Measurements from ENCODE around the gene LSAMP.

The LSAMP gene

DNA sequence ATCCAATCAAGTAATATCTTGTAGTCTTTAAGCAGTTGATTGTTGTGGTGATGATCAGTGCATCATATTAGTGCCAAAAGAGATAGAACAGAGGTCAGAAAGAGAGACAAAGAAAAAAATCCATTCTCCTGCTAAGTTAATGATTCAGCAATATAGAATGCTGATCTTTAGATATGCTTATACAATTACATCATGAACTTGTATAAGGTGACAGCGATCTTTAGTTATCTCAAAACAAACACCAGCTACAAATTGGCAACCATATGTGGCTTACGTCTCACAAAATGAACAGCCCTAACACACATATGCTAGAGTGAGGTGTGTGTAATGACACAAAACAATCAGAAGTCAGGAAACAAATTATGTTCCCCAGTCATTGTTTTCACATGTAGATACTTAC, 12.5 kb downstream of the LSAMP start:
- DNase-seq (ENCODE audit: low read depth in 1 of 2, low spot score in 1 of 2), result no peak

DNA sequence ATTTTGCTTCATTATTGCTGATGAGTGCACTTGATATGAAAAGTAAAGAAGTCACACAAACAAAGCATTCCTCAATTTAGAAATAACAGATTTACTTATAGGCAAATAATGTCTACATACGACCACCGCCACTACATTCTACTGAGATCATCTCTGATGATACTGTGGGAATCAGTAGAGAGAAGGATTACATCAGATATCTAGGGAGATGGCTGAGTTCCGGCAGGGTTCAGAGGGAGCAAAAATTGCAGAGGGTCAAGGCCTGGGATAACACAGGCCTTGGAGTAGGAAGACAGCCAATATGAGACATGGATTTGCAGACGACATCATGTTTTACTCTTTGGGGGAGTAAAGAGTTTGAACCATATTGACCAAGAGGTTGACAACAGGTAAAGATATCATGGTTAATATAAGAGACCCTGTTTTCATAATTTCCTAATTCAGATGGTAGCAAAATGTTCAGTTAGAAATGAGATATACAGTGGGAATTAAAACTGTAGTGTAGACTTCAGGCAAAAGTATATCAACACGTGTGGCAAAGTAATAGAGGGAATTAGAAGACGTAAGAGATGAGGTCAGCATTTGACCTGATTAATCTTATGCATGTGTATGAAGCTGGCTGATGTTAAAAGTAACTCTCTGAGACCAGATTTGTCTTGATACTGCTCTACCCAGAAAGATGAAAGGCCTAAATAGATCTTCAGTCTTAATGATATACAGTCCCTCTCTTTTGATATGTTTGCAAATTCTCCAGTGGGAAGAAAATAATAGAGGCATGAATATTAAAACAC, 15.6 kb downstream of the LSAMP start:
- DNase-seq (ENCODE audit: low read depth in 1 of 2, low spot score in 1 of 2), result no peak

DNA sequence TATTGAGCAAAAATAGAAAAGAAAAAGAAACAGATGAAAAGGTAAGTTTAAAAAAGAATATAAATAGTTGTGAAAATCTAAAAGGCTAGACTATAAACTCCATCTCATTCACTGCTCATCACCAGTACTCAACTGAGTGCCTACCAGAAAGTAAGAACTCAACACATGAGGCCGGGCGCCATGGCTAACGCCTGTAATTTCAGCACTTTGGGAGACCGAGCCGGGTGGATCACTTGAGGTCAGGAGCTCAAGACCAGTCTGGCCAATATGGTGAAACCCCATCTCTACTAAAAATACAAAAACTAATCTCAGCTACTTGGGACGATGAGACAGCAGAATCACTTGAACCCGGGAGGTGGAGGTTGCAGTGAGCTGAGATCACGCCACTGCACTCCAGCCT, 19.3 kb downstream of the LSAMP start:
- DNase-seq (ENCODE audit: low read depth in 1 of 2, low spot score in 1 of 2), result no peak

DNA sequence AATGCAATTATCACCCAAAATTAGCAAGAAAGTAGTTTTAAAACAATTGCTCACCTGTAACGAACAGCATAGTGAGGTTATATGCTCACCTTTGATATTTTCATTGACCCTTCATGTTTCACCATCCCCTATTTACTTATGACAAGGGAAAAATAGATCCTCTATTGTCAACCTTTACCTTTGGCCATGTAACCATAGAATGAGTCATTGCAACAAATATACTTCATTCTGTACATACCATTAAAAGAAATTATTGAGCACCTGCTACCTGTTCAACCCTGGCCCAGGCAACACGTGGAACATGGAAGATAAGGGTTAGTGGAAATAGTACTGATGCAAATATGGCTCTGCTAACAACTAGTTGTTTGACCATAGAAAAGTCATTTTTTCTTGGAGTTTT, 20.2 kb downstream of the LSAMP start:
- DNase-seq (ENCODE audit: low read depth in 1 of 2, low spot score in 1 of 2), result no peak

DNA sequence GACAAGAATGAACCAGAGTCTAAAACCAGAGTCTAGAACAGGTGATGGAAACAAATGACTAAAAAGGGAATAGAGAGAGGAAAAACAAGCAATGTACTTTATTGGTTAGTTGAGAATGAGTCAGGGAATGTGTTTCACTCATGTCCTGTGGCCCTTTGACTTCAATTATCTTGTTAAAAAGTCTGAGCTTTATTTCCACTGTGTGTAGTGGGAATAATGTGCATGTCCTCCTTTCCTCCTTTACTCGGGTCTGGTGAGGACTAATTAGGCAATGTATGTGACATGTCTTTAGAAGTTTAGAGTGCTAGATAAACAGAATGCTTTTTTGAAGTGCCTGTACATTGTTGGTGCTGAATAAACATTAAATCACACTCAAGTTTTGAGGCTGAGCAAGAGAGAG, 21.3 kb downstream of the LSAMP start:
- no peak for DNase-seq (ENCODE audit: low read depth in 1 of 2, low spot score in 1 of 2)

DNA sequence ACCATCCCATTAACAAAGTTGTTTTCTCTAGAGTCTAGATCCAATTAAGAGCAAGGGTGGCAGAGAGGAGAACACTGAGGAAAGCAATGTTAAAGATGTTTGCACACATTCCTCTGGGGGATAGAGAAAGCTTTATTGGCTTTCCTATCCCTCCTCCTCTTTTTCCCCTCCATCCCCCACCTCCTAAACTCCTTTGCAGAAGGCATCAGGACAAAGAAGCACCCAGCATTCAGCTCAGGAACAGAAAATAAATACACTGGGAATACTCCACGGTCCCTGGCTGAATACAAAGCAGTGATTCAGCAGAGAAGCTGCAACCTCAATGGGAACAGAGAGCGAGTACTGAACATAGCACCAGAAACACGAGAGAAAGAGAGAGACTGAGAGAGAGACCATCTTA, 21.9 kb downstream of the LSAMP start:
- no peak for DNase-seq (ENCODE audit: low read depth in 1 of 2, low spot score in 1 of 2)

DNA sequence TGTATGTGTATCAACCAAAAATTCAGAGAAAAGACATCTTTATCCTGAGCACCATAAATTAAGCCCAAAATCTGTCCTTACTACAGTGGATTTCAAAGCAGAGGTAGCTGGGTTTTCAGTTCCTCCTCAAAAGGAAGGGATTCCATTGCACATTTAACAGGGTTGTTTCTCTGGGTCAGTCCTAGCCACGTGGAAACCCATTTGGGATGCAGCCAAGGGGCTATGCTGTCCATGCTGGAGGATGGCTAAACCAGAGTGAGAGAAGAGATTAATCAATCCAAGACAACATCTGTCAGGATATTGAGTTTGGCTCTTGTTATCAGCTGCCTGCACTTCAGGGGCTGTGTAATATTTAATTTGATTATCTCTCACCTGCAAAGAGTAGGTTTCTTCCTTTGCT, 28.1 kb downstream of the LSAMP start:
- no peak for DNase-seq (ENCODE audit: low read depth in 1 of 2, low spot score in 1 of 2)

DNA sequence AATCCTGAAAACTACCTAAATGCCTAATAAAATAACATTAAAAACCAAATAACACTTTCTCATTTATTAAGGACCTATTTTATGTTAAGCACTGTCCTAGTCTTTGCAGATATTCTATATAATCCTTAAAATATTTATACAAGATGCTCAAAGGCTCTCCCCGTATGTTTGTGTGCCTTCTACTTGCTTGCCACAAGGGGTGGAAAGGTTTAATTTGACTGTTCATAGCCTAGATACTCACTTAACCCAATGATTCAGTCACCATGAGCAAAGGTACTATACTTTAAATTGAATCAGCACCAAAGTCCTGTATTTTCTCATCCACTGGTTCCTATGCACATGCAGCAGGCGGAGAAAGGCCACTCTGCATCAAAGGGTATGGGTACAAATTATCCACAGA, 32.0 kb downstream of the LSAMP start:
- no peak for DNase-seq (ENCODE audit: low read depth in 1 of 2, low spot score in 1 of 2)

DNA sequence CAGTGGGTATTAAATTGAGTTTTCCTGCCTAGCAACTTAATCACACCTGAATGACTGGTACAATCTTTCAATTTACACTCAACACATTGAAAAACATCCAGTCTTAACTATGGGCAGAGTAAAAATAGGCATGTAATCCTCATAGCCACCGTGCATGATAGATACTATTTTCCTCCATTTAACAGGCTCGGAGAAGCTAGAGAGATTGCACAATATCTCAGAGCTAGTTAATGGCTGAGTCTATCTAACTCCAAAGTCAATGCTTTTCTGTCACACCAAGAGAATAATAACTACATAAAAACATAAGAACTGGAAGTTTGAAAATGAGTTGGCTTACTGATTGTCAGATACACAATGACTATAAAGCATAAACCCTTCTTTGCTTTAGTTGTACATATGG, 36.8 kb downstream of the LSAMP start:
- no peak for DNase-seq (ENCODE audit: low read depth in 1 of 2, low spot score in 1 of 2)

DNA sequence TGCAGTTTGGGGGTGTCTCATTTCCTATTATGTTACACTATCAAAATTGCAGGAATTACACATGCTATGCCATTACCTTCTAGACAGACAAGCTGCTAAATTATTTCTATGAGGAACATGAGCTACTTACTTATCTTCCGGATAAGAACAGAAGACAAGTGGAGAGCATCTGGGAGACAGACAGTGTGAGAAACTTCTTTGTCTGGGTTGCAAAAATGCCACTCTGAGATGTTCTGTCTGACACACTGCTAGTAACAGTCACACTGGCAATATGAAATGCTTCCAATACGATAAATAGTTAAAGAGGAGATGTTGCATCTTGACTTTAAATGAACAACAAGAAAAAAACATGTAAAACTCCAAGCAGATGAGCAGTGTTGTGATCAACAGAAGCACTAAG, 40.1 kb downstream of the LSAMP start:
- no peak for DNase-seq (ENCODE audit: low read depth in 1 of 2, low spot score in 1 of 2)

DNA sequence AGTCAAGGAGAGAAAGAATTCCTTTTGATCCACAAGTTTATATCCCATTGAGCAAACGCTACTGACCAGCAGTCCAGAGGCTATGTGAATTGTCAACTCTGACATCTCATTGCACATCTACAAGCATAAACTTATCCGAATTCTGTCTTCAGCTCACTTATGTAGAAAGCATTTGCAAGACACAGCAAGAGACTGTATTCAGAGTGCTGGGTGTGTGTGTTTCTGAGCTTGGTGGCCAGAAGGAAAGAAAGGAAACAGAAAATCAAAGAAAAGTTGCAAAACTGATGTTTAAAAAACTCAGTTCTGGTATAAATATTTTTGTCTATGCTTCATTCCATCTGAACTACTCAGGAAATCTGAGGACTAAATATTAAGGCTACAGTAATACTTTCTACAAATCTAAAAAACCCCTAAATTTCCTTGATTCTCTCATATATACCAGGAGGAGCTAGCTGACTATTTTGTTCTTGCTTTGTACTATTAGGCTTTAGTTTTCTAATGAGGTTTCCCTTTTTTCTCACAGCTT, 45.5 kb downstream of the LSAMP start:
- DNase-seq (ENCODE audit: low read depth in 1 of 2, low spot score in 1 of 2), result no peak

DNA sequence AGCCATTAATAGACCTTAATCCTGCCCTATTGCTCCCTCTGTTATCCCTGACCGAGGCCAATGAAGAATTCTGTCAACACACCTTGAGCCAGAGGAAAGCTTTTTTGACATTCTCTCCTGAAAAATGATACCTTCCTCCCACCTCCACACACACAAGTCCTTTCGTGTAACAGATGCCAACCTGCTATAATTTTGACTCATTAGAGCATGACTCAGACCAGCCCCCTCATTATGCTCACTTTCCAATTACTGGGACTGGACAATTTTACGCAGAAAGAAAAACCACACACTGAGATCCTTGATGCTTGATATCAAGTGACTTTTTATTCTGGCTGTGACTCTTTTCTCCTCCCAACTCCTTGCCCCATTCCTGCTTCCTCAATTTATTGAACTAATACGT, 50.9 kb downstream of the LSAMP start:
- no peak for DNase-seq (ENCODE audit: low read depth in 1 of 2, low spot score in 1 of 2)

DNA sequence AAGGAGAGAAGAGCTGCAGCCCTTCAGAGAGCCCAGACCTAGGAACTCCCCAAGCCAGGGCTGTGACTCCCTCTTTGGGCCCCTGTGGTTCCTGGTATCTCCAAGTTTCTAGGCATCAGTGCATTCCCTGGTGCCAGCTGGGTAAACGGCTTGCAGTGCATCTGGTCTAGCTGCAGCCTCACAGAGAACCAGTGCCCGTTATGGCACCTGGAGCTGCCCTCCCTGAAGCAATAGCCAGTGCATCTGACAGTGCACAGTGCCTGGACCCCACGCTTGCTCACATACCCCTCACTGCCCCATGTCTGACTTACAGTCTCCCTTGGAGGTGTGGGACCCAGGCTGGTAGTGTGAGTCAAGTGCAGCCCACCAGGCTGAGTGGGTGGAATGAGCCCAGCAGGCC, 52.1 kb downstream of the LSAMP start:
- DNase-seq (ENCODE audit: low read depth in 1 of 2, low spot score in 1 of 2), result no peak

DNA sequence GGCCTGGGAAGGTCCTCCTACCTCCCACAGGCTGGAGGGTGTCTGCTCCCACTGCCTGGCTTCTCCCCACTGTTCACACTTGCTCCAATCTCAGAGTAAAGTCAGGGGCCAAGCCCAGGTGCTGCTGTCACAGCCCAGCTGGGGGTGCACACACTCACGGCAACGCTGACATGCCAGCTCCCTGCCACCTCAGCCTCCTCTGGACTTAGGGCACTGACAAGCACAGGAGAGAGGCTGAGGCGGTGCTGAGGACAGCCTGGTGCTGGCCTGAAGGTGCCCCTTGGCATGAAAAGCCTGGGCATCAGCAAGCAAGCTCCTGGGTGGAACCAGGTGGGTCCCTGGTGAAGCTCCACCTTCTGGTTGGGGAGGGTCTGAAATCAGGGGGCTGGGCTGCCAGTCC, 53.0 kb downstream of the LSAMP start:
- DNase-seq (ENCODE audit: low read depth in 1 of 2, low spot score in 1 of 2), result no peak

DNA sequence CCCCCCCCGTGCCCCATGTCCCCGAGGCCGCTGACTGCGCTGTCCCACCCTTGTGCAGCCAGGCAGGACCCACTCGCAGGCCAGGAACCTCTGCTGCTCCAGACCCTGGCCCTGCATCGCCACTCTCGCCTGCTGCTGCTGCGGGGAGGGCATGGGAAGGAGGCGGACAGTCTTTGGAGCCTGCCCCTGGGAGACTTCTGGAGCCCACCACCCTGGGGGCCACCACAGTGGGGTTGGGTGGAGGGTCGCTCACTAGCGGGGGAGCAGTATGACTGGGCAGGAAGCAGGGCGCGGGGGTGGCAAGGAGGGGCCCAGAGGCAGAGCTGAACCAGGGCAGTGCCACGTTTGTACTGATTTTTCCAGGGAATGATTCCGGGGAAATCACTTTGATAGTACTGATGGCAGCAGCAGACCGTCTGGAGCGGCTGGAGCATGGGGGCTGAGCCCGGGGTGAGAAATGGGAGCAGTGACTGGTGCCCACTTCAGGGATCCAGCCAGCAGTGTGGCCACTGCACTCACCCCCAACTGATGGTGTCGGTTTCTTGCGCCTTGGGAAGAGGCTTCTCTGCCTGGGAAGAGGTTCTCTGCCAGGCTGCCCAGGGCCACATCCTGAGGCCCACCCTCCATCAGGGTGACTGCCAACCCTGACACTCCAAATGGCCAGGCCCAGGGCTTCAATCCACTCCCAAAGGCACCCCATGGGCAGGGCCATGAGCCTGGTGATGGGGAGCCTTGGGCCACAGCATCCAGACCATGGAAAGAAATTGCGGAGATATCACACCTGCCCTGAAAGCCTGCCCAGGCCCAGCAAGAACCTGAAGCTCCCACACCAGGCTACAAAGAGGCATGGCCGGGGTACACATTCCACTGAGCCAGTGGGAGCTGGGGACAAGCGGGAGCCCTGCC, 53.7 kb downstream of the LSAMP start:
- no peak for DNase-seq (ENCODE audit: low read depth in 1 of 2, low spot score in 1 of 2)

DNA sequence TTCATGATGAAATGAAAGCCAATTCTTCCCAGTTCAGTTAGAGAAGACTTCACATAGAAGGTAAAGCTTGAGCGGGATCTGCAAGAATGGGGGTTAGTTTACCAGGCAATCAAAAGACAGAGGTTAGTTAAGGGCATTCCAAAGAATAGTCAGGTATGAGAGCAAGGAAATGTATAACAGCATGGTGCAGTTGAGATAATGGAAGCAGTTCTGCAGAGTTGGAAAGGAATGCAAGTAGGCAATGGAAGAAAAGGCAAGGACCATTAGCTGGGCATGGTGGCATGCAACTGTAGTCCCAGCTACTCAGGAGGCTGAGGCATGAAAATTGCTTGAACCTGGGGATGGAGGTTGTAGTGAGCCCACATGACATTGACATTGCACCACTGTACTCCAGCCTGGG, 55.0 kb downstream of the LSAMP start:
- DNase-seq (ENCODE audit: low read depth in 1 of 2, low spot score in 1 of 2), result no peak

DNA sequence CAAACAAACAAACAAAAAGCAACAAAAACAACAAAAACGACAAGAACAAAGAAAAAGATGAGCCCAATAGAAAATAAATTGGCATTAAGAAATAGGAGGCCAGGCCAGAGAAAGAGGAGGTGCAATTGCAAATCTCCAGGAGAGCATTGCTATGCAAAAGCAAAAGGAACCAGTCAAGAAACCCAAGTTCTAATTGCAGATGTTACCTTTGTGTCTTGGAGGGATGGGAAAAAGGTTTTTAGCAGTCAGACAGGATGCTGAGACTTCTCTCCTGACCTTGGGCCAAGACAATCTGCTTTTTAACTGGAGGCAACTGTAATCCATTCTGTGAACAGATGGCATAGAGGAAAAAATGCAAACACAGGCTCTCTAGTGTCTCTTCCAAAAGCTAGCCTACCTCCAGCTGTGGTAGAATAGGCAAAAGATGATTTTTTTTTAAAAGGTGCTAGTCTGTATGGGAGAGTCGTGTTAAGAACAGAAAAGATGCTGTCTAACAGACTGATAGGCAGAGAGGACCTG, 56.4 kb downstream of the LSAMP start:
- DNase-seq (ENCODE audit: low read depth in 1 of 2, low spot score in 1 of 2), result no peak

DNA sequence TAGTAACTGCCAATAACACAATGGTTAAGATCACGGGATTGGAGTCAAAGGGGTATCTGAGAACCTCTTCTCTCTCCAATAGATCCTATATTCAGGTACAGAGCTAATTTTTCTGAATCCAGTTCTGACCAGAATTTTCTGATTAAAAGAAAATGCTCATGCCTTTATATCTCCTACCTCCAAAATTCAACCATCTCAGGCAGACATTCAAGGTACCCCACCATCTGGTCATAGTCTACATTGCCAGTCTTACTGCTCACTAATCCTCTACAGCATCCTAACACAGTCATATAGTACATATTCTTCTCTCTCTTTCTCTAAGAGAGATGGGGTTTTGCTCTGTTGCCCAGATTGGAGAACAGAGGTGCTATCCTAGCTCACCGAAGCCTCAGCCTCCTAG, 59.1 kb downstream of the LSAMP start:
- DNase-seq (ENCODE audit: low read depth in 1 of 2, low spot score in 1 of 2), result no peak

DNA sequence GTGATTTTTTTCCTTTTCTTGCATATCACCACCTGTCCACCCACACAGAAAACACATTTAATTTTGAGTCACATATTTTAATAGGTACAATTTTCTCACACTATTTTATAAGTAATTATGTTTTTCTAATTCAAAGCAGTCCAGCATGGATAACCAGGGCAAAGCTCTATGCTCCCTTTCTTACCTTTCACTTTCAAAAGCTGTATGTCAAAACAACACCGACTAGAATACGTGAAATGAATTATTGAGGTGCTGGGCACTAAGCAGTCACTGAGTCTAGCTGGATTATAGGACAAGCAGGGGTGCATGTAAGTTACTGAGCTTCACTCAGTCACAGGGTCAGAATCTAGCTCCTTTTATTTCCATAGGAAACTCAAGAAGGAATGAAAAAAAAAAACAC, 60.6 kb downstream of the LSAMP start:
- DNase-seq (ENCODE audit: low read depth in 1 of 2, low spot score in 1 of 2), result no peak

DNA sequence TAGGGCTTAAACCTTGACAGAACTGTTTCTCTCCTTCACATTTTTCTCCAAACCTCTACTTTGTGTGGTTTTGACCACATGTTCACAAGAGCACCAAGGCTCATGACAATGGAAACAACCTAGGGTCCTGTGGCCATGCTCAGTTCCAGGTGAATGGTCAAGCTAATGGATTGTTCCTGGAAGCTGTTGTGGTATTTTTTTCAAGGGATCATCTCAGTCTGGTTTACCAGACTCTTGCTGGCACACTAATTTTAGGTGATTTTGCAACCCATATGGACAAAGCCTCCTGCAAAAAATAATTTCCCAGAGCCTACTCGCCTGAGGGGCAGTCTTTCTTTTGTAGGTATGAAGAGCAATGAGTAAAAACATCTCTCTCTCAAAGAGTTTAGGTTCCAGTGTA, 67.2 kb downstream of the LSAMP start:
- DNase-seq (ENCODE audit: low read depth in 1 of 2, low spot score in 1 of 2), result no peak

DNA sequence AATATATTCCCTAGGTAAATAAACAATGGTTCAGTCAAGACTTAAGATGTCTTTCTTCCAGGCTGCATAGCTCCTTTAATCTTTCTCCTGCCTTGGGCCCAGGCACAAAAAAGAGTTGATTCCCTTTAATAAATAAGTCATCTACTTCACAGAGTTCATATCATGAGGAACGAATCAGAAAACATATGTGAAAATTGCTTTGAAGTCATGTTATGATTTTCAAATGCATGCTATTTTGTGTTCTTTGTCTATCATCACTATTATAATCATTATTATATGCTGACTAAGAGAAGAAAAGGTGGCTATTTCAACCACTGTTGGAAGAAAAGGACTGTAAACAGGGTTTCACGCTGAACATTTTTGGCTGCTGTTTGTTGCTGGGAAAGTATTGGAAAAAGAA, 70.4 kb downstream of the LSAMP start:
- no peak for DNase-seq (ENCODE audit: low read depth in 1 of 2, low spot score in 1 of 2)

DNA sequence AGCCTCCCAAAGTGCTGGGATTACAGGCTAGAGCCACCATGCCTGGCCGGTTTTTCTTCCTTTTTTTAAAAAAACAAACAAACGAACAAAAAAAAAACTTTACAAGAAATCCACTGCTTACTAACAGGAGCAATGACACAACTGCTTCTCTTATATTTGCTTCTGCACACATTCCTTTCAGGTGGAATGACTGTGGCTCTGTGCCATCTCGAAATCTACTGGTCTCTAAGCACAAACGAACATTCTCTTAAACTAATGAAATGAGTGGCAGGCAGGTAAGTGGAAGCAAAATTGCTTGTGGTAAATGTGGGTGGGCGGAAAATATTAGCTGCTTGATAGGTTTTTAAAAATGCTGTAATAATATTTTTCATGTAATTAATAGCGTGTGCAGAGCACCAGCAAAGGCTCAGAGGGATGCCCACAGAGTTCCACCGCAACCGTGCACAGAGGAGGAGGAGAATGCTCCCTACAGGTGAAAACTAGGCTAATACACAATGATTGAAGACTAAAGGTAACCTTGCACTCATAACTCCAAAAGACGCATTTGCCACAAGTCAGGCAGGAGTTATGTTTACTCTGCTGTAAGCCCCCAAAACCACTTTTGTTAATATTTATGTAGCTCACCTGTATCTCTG, 77.4 kb downstream of the LSAMP start:
- DNase-seq (ENCODE audit: low read depth in 1 of 2, low spot score in 1 of 2), result no peak
